Raji (cell line): Measurements from ENCODE around the gene CDH15.

ENCODE experiments used
- POLR2A ChIP-seq: IDR thresholded peaks from 2 replicates; pipeline ENCODE4 v1.6.1; 2011; ENCODE audit warnings: low read depth, low read length, control low read depth; ENCODE audit not compliant: insufficient read depth

Gene CDH15

DNA sequence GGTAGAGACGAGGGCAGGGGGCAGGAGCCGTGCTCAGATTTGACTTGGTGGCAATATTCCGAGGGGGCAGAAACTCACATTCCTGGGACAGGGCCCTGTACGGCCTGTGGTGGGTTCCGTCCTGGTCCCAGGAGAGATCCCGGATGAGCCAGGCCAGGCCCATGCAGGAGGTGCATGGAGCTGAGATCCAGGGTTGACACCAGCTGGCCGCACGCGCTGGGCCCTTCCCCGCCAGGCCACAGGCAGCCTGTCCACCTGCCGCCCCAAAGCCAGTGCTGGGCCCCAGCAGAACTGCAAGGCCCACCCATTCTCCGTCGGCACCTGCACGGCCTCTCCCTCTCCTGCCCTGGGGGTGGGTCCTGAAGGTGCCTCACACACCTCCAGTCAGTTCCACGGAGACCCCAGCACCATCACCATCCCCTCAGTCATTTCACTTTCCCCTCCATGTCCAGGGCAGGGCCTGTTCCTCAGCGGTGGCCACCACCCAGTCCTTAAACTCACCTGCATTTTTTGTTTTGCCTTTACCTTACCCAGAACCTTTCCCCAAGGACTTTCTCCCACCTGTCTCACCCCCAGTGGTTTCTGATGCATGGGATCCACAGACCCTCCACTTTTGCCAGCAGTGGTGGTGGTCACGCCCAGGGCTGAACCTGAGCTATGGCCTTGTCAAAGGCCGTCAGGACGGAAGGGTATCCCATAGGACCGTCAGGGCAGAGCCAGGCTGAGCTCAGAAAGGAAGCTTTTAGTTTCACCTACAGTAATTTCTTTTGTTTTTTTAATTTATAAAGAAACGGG is 25.1 kb upstream of the CDH15 start:
- no peak for TF ChIP-seq POLR2A

DNA sequence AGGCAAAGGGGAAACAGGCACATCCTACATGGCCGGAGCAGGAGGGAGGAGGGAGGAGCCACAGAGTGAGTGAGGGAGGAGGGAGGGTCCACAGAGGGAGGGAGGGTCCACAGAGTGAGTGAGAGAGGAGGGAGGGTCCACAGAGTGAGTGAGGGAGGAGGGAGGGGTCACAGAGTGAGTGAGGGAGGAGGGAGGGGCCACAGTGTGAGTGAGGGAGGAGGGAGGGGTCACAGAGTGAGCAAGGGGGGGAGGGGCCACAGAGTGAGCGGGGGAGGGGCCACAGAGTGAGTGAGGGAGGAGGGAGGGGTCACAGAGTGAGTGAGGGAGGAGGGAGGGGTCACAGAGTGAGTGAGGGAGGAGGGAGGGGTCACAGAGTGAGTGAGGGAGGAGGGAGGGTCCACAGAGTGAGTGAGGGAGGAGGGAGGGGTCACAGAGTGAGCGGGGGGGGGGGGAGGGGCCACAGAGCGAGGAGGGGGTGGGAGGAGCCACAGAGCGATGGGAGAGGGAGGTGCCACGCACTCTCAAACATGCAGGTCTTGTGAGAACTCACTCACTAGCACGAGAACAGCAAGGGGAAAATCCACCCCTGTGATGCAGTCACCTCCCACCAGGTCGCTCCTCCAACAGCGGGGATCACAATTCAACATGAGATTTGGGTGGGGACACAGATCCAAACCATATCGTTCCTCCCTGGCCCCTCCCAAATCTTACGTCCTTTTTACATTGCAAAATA is 24.3 kb upstream of the CDH15 start:
- TF ChIP-seq POLR2A: no peak

DNA sequence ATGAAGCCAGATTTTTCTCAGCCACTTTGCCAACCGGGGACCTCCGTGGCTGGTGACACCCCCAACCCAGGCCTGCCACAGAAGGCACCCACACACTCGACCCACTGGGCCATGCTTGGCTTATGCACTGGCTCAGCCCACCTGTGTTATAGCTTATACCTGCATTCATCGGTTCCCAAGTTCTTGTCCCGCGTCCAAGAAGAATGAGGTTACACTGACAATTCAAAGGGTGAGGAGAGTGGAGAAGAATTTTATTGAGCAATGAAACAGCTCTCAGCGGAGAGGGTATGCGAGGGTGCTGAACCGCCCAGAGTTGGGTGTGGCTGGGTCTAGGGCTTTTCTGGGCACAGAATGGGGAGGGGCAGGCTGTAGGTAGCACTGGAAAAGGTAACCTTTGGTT is 22.2 kb upstream of the CDH15 start:
- no peak for TF ChIP-seq POLR2A

DNA sequence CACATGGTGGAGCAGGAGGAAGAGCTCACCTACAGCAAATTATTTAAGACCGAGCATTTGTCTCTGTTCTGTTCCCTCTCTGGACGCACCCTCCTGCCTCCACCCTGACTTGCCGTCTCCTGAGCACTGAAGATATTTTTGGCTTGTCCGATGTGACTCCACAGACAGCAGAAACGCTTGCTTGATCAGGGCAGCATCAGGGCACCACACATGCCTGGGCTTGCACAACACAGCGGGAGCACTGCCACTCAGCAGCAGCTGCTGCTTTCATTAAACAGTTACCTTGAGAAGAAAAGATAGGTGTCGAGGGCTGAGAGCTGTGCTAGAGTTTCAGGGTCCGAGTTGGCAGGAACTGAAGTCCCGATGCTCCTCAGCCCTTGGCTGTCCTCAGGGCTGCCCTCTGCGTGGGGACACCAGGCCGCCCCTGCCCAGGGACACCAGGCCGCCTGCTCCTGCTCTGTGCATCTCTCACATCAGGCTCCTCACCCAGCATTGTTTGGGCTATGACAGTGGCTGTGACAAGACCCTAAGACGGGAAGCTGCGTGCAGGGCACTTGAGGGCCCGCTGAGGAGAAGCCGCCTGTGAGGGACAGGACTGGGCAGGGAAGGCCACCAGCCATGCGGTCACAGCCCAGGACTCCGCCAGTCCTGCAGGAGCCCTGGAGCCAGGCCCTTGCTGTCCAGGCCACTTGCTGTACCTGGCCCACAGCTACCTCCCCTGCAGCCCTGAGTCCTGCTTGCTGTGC is 21.3 kb upstream of the CDH15 start:
- TF ChIP-seq POLR2A: no peak

DNA sequence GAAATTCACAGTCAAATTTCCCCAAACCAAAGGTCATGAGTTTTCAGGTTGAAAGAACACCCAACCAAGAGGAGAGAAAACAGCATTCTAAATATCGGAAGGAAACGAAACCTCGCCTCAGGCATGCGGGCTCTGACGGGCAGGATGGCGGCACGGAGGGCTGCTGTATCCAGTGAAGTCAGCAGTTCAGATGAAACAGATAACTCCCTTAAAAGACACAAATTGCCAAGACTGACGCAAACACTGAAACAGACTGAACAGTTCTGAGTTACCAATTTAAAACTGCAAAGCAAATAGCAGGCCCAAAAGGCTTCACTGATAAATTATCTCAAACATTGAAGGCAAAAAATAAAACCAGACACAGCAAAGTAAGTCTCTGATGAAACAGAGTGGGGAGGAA is 20.6 kb upstream of the CDH15 start:
- no peak for TF ChIP-seq POLR2A

DNA sequence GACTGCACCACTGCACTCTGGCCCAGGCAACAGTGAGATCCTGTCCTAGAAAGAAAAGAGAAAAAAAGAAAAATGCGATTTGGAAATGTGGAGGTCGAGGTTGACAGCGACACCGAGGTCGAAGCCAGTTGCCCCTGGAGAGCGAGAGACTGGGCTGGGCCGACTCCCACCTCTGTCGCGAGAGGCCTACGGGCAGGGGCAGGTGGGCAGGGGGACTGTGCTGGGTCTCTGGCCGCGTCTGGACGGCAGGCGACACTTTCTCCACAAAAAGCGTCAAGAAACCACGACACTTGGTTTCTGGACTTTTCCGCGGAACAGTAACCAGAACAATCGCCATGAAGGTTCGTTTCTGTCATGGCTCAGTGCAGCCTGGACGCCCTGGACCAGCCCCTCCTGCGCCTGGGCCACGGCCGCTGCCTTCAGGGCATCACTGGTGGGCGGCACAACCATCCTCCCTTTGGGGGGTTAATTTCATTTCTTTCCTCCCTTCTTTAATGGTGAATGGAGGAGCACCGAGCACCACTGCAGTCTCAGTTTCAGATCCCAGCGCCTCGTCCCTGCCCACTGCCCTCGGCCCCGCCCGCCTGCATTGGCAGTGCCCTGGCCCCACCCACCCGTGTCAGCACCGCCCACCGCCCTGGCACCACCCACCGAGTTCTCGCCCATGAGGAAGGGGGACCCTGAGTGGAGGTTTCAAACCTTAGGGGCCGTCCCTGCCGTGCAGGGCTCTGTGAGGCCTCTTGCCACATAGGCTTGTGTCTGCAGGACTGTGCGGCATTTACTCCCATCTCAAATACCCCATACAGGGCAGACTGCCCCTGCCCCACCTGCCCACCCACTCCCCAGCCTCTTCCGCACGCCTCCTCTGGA is 18.5 kb upstream of the CDH15 start:
- TF ChIP-seq POLR2A: no peak

DNA sequence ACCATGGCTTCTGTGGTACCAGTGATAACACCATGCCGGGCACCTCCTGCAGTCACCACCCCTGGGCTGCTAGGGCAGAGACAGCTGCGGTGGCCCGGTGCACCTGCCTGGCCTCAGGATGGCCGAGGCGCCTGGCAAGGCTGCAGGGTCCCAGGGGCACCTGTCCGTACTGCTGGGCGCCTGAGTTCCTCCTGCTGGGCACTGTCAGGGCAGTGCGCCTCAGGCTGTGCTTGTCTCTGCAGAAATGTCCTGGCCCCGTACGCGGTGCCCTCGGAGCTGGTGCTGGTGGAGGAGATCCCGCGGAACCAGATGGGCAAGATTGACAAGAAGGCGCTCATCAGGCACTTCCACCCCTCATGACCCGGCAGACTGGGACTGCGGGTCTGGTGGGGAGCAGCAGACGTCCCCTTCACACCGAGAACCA is 17.7 kb upstream of the CDH15 start:
- TF ChIP-seq POLR2A: no peak

DNA sequence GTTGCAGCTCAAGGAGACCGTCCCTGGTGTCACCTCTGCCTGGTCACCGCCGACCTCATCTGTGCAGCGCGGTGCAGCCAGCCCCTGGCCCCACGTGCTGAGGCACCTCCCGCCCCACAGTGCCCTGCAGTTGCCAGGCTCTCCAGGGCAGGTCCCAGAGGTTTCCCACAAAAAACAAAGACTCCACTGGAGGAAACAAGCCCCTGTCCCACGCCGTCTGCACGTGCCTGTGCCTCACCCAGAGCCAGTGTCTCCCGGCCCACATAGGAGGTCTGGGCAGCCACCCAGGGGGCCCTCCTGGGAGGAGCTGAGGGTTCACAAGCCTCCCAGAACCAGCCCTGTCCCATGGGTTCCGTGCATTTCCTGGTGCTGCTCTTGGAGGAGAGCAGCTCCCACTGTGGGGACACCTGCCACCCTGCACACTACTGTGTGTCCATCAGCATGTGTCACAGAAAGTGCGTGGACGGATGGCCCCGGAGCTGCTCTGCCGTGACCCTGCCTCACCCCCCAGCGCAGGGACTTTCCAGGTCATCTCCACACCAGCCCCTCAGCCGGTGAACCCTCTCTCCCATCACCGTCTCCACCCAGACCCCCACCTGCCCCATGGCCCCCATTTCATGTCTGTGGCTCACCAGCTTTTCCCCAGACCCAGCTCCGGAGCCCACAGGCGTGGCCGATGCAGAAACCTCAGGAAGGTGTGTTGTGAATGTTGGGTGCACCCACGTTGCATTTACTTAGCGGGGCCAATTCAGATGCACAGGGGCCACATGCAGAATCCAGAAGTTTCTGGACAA is 17.0 kb upstream of the CDH15 start:
- TF ChIP-seq POLR2A: no peak

DNA sequence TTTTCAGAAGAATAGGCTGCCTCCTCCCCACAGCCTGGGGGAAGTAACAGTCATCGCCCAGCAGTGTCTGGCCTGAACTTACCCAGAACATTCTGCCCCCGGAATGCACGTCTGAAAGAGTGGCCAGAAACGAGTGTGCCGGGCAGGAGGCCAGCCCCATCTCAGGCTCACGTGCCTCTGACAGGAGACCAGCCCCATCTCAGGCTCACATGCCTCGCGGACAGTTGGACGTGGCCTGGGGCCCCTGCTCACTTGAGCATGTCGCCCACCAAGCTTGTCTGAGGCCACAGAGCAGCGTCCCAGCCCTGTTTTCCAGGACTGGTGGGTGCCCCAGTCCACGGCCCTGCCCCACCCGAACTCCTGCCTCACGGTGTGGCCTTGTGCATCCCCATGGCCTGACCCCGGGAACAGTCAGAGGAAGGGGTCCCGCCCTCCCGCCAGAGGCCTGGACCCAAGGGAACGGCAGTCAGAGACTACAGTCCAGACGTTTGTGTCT is 16.3 kb upstream of the CDH15 start:
- TF ChIP-seq POLR2A: no peak

DNA sequence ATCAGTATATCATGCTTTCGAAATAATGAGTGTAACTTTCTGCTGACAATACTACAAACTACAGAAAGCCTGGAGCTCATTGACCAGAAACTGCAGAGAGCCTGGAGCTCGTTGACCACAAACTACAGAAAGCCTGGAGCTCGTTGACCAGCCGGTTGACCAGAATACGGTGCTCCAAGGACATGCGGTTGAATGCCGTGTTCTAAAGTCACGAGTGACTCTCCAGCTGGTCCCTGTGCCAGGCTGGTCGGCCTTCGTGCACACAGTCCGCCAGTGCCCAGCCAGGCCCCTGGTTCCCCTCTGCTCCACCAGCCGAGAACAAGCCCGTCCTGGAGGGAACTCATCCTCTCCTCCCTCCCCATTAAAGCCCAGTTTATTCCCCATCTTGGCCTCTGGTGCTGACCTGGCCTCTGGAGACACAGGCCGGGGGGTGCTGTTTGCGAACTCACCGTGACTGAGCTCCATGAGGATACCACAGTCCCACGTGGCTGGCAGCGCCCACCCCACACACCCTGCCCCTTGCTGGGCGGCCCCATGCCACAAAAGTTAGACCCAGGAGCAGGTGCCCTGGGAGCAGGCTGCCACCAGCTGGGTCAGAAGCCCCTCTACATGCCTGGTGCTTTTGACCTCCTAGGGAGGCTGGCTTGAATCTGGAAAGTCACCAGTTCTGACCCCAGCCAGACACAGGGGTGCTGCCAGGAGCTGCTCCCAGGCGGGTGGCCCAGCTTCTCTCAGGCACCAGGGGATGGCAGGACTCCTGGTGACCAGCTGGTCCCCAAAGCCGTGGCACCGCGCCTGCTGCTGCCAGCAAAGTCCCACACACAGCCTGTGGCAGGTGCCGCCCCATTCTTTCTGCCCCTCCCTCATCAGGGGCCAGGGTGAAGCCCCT is 15.5 kb upstream of the CDH15 start:
- no peak for TF ChIP-seq POLR2A

DNA sequence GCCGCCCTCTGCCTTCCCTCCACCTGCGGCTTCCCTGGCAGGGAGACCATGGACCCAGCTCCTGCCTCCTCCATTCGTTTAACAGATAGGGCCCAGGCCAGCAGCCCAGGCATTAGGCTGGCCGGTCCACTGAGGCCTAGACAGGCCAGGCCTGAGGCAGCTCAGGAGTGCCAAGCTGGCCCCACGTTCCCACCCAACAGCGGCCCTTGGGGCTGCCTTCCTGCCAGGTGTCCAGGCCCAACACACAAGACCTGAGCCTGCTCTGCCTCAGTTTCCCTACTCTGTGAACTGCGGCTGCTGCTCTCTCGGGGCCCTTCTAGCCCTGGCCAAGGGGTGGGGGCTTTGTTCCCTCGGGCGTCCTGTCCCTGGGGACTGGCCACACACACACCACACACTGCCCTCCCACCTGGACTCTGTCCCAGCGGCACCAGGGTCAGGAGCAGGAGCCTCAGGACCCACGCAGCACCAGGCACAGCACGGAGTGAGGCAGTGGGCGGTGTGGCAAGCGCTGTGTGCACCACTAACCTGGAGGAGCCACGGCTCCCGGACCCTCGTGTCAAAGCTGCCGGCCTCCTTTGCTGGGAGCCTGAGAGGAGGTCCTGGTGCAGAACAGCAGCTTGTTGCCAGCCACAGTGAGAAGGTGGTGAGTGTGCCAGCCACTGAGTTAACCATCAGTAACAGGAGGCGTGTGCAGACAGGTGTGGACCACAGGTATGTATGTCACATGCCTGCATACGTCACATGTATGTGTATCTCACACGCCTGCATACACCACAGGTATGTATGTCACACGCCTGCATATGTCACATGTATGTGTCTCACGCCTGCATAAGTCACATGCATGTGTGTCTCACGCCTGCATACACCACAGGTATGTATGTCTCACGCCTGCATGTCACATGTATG is 14.6 kb upstream of the CDH15 start:
- no peak for TF ChIP-seq POLR2A

DNA sequence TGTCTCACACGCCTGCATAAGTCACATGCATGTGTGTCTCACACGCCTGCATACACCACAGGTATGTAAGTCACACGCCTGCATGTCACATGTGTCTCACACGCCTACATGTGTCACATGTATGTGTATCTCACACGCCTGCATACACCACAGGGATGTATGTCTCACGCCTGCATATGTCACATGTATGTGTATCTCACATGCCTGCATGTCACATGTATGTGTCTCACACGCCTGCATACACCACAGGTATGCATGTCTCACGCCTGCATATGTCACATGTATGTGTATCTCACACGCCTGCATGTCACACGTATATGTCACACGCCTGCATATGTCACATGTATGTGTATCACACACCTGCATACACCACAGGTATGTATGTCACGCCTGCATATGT is 13.8 kb upstream of the CDH15 start:
- TF ChIP-seq POLR2A: no peak
